Measurements from ENCODE around the gene TARS3.

Gene TARS3

GRCh38 chr15:101623367-101624304, 100.6 kb downstream of the TARS3 start:
- no peak for DNase-seq (ENCODE audit: low read depth, low spot score)

DNA sequence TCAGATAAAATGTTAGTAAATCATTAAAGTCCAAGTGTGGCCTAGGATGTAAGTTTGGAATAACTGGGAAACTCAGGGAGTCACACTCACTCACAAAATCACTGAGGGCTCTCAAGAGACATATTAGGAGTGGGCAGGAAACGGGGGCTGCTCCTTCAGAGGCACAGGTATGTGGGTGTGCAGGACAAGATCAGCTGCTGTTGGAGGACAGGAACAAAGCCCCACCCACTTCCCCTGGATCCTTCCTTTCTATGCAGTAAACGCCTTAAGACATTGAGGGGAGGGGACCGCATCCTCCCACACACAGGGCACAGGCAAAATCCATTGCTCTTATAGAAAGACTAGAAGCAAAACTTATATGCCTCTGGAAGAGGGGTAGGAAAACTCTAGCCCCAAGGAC, 102.3 kb downstream of the TARS3 start:
- DNase-seq (ENCODE audit: low read depth, low spot score), result no peak

DNA sequence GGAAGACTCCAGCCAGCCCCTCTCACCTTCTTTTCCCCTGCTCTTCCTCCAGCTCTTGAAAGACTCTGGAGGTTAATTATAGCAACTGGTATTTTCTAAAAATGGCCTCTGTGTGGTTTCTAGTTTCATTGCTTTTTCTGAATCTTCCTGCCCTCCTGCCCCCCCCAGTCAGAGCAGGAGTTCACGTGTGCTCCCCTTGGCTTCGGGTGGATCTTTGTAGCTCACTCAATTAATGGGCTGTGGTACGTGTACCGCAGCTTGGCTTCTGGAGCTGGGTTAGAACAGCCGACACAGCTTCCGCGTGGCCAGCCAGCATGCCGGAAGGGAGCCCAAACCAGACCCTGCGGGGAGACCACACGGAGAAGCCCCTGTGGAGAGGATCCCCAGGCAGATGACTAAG, 103.6 kb downstream of the TARS3 start:
- no peak for DNase-seq (ENCODE audit: low read depth, low spot score)

DNA sequence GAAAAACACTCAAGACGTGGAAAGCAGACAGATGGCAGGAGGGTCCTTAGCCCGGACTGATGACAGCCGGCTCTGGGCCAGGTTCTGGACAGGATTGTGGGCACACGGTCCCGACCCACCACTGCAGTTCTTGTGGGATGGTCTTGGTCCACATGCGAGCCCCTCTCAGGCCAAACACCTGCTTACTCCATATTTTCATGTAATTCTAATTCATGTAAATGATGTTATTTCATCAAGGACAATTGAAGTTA, 104.7 kb downstream of the TARS3 start:
- DNase-seq (ENCODE audit: low read depth, low spot score), result no peak

DNA sequence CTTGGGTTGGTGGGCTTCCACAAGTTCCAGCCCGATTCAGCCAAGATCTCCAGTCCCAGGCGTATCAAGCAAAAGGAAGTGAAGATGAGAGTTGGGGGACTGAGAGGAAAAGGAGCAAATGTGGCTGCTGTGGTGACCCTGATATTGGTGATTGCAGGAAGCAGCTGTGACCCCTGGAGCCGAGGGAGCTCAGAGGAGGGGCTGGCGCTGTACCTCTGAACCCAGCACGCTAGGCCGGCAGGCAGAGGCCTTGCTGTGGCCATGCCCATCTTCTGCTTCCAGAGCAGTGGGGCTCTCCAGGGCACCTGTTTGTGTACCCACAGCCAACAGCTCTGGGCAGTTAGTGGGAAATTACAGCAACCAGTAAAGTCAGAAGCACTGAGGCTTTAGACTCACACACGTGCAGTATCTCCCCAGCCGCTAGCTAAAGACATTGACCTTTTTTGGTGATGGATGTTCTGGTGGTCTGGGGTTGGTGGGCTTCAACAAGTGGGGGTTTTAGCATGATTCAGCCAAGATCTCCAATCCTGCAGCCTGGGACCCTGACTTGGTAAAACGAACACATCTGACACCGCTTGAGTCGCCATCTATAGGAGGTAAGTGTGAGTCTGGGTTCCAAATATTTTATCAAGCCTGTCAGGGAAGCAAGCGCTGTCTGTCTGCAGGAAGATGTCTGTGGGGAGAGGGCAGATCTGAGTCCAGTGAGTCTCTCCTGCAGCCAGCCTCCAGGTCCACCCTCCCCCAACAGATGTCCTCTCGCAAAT, 105.2 kb downstream of the TARS3 start:
- no peak for DNase-seq (ENCODE audit: low read depth, low spot score)

- DNase-seq (ENCODE audit: low read depth, low spot score), result no peak
Observed at GRCh38 chr15:101618076-101618475, 106.2 kb downstream of the TARS3 start.

GRCh38 chr15:101617390-101617965, 106.8 kb downstream of the TARS3 start:
- DNase-seq (ENCODE audit: low read depth, low spot score), result no peak

GRCh38 chr15:101615986-101616848, 108.1 kb downstream of the TARS3 start:
- no peak for DNase-seq (ENCODE audit: low read depth, low spot score)

- no peak for DNase-seq (ENCODE audit: low read depth, low spot score)
Observed at GRCh38 chr15:101615414-101615985, 108.8 kb downstream of the TARS3 start.

- no peak for DNase-seq (ENCODE audit: low read depth, low spot score)
Observed at GRCh38 chr15:101614761-101615160, 109.5 kb downstream of the TARS3 start.

DNA sequence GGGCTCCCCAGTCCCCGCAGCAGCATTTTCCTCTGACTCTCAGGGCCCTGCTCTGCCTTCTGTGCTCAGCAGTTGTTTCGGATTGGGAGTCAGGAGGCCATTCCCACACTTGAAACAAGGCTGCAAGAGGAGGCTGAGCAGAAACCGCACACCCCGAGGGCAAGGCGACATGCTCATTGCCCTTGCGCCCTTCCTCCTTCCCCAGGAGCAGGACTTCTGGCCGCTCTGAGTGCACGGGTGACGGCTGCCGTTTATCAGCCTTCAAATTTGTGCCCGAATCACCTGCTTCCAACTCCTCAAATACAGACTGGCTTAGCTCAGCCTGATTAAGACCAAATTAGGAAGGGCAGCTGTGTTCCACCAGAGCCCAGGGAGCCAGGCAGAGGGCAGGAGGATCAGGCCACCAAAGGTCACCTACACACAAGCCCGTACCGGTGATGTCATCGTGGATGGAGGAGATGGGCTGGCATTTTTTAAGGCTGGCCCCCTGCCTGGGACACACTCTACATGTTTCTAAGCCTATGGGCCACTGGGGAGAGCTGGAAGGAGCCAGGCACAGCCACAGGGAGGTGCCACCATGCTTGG, 110.2 kb downstream of the TARS3 start:
- DNase-seq (ENCODE audit: low read depth, low spot score), result no peak

- DNase-seq (ENCODE audit: low read depth, low spot score), result no peak
Observed at GRCh38 chr15:101613130-101614000, 110.9 kb downstream of the TARS3 start.

GRCh38 chr15:101612676-101613075, 111.6 kb downstream of the TARS3 start:
- no peak for DNase-seq (ENCODE audit: low read depth, low spot score)

DNA sequence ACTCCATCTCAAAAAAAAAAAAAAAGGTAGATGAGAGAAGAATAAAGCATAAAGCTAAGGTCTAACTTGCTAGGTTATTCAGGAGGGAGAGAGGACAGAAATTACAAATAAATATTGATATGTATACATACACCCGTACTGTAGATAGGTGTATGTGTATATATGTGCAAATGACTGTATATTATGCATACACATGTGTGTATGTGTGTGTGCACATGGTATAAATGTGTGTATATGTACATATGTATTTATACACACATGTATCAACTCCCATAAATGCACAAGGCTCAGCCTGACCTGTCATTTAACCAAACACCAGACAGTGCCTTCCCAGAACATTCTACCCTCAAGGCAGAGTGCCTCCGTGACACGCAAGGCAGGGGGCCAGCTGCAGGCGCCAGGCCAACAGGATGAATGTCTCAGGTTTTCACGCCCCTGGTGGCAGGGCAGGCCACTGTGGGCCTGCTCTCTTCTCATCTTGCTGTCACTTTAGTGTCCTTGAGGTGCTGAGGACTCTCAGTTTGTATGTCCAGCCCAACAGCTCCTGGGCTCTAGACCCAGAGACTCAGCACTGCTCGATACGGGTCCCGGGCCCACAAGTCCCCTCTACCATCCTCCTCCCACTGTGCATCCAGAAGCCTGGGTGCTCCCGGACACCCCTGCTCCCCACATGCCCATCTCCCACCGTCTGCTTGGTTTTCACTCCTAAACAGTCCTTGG, 112.5 kb downstream of the TARS3 start:
- no peak for DNase-seq (ENCODE audit: low read depth, low spot score)

GRCh38 chr15:101611007-101611406, 113.3 kb downstream of the TARS3 start:
- no peak for DNase-seq (ENCODE audit: low read depth, low spot score)

DNA sequence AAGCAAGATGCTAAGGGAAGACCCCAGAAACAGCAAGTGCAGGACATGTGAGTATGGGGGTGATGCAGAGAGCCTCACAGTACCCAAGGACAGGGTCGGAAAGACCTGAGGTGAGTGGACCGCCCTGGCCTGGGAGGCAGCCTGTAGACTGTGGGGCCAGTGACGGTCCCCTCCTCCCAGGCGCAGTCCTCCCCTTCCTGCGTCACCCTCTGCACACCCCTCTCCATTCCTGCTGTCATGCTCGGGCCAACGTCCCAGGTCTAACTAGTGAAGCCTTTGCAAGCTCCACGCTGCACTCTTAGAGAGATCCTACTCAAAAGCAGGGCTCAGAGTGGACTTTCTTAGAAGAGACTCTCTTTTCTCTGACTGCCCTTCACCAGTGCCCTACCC, 113.7 kb downstream of the TARS3 start:
- no peak for DNase-seq (ENCODE audit: low read depth, low spot score)

GRCh38 chr15:101609742-101610610, 114.3 kb downstream of the TARS3 start:
- no peak for DNase-seq (ENCODE audit: low read depth, low spot score)

- no peak for DNase-seq (ENCODE audit: low read depth, low spot score)
Observed at GRCh38 chr15:101608201-101608600, 116.1 kb downstream of the TARS3 start.

Data from activated CD4-positive, CD25-positive, alpha-beta regulatory T cell treated with anti-CD3 and anti-CD28 coated beads, Interleukin-2, amount 50 U/mL, for 16 hours (primary cell).